GM18907 (cell line): Measurements from ENCODE around the gene GP5.

Experiments
- ATAC-seq: cut with Tn5 transposase; IDR thresholded peaks from one replicate; pipeline ENCODE4 v1.9.1; 2021; ENCODE audit warnings: mild to moderate bottlenecking, moderate library complexity; ENCODE audit not compliant: unreplicated experiment

GP5 gene

DNA sequence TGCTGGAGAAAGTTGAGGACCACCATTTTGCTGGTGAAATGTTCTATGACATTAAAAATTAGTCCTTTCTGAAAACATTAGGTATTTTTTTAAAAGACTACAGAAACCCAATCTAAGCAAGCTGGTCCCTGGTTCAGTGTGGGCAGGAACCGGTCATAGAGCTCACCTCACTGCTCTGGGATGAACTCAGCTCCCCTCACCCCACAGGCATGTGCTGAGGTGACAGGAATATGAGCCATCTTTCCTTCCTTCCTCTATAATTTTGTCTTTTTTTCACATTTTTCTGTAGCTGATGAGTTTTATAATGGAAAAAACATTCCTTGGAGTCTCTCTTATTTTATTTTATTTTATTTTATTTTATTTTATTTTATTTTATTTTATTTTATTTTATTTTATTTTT is 21.4 kb downstream of the GP5 start:
- no peak for ATAC-seq

DNA sequence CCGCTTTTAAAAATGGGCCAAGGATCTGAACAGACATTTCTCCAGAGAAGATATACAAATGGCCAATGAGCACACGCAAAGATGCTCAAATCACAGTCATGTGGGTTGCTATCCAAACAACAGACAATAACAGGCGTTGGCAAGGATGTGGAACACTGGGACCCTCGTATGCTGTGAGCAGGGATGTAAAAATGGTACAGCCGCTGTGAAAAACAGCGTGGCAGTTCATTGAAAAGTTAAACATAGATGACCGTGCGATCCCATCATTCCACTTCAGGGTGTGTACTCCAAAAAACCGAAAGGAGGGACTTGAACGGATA is 22.9 kb downstream of the GP5 start:
- no peak for ATAC-seq

DNA sequence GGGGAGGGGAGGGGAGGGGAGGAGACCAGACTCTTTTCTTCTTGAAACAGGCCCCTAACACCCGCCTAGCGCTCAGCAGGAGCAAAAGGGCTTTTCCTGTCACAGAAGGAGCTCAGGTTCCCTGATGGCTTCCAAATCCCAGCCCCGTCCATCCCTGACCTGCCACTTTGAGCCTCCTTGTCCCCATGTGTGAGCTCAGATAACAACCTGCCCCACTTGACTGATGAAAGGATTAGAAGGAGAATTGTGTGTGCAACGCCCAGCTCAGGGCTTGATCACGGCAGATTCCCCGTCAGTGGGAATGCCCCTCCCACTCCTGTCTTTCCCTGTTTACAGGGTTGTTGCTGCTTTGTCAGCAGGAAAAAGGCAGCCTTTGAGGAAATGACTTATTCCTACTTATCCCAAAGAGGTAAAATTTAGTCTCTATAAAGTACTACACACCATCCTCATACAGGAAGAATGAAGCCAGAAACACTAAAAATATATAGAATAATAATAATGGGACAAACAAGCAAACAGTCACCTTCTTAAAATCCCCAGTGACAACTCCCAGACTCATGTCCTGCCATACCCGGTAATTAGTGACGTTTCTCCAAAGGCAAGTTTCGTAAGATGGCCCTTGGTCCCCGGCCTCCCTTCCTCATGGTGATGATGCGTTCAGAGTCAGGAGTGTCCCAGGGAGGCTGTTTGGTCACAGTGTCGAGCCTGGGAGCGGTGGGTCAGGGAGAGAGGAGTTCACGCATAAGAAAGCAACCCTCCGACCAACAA is 23.4 kb downstream of the GP5 start:
- ATAC-seq, result no peak

DNA sequence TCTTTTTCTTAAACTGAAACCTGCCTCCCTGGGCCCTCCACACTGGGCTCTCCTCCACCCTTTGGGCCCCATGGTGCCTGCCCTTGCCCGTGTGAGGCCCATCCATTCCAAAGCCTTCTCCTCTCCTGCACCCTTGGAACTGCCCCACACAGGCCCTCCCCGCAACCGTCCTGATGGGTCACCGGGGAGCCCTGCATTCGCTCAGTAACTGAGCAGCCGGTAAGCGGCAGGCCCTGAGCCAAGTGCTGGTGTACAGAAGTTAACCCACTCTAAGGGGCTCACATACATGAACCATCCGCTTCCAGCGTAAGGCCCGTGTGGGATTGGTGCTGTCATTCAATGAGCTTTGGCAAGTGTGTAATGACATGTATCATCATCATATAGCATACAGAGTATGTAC is 24.1 kb downstream of the GP5 start:
- no peak for ATAC-seq

DNA sequence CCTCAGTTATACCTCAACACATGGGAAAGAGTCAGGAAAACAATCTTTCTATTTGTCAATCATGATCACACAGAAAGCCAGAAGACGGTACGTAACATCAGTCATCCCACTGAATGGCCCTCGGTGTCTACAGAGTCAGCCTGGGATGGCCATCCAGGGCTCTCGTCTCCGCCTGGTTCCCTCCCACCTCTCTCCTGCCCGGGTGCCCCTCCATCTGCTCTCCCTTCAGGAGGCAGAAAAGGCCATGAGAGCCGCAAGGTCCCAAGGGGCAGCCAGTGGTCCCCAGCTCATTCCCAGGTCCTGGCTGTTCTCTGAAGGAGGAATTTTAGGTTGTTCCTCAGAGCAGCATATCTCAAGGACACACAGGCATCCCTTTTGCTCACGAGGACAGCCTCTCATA is 25.2 kb downstream of the GP5 start:
- no peak for ATAC-seq

DNA sequence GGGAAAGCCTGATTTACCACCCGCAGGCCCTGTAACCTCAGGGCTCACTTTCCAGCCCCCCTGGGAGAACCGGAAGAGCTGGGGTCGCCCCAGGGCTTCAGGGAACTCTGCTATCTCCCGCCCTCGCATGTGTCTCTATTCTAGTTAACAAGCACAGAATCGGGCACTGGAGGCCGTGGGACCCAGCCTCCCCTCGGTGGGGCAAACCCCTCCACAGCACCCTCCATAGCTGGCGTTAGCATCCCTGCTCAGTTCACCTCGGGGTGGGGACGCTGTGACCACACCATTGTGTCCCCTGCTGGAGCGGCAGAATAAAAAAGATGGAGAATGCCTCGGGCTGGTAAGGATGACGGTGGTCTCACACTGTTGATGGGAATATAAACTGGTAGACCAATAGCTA is 26.0 kb downstream of the GP5 start:
- ATAC-seq, result no peak

DNA sequence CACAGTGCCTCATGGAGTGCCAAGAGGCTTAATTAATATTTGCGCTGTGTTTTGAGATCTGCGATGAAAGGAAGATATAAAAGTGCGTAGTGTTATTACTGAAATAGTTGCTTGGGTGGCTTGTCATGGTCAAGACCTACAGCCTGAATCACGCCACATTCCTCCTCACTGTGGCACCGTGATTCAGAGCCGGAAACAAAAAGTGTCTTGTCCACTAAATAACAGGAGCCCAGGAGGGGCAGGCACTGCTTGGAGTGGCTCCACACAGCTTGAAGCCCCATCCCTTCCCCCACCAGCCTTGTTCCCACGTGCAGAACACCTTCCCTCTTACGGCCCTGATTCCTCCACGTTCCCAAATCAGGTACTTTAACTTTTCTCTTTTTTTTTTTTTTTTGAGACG is 28.3 kb downstream of the GP5 start:
- no peak for ATAC-seq

DNA sequence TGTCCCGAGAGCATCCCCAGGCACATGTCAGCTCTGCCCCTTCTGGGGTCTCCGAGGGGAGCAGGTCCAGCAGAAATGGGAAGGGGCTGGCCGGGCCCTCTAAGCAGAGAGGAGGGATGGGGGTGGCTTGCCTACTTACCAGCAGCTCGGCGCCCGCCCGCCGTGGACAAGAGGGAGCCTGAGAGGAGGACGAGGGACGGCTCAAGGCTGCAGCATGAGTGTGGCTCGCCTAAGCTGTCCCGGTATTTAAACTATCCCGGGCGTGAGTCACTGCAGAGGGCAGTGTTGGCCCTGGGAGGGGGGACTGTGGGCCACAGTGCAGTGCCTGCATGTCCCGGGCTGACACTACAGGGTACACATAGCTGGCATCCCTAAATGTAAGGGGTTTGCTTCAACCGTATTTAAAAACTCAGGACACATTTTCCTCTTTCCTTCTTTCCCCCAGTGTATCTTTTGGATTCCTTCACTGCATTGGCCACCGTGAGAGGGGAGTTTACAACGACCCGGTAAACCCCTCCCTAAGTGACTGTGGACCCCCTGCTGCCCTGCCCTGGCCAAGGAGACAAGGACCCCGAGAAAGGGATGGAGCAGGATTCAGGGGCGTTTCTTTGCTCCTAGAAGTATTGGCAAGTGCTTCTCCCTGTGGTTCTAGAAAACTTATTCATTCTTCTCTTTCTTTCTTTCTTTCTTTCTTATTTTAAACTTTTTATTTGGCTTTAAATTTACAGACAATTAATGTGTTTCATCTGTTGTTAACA is 29.4 kb downstream of the GP5 start, which contains the start of gene LRRC15:
LRRC15 (minus strand) TSS at position 222 of the 758 bp plus-strand sequence. CDS start 8,700 bp downstream, outside the sequence.
- no peak for ATAC-seq

DNA sequence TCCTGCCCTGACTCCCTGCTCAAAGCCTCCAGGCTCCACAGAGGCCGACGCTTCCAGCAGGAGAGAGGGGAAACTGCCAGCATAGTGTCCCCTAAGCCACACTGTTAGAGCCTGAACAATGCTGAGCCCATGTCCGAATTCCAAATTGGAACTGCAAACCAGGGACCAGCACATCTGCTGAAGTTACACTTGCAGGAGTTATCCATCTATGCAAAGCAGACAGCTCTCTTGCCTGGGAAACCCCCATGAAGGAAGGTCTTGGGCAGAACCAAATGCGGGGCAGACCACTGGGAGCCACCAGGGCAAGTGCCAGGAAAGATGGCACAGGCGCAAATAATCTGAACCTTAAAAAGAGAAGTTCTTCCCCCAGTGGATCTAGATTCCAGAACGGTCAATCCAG is 30.1 kb downstream of the GP5 start:
- no peak for ATAC-seq

DNA sequence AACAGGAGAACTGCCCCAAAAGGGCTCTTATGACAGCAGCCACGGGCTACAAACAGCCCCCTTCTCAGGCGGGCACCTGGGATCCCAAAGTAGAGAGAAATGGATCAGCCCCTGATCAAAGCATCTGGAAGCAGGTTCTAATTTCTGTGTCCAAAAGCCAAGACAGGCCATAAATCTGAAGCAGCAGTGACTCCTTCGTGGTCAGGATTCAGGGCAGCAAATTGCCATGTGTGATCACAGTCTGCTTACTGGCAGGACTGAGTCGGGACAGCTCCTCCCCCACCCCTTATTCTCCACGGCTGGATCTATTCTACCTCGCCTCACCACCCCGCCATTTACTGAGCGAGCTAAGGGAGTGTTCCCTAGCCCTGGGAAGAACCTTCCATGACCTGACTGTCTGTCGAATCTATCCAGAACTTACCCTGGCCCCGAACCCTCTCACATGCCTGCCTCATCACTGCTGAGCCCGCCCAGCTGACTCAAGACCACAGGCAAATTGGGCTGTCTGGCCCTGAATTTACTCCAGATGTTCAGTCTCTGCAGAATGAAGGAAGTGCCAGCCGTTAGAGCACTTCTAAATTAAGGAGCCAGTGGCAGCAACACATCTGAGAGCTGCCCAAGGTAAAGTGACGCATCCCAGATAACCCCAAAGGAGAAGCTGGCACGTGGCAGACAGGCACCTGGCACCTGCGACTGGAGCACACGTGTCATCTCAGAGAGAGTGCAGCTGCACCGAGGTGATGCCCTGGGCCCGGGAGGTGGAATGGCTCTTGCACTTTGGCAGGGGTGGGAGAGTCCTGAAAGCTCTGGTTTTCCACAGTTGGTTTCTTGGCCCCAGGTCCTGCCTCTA is 30.8 kb downstream of the GP5 start:
- no peak for ATAC-seq

DNA sequence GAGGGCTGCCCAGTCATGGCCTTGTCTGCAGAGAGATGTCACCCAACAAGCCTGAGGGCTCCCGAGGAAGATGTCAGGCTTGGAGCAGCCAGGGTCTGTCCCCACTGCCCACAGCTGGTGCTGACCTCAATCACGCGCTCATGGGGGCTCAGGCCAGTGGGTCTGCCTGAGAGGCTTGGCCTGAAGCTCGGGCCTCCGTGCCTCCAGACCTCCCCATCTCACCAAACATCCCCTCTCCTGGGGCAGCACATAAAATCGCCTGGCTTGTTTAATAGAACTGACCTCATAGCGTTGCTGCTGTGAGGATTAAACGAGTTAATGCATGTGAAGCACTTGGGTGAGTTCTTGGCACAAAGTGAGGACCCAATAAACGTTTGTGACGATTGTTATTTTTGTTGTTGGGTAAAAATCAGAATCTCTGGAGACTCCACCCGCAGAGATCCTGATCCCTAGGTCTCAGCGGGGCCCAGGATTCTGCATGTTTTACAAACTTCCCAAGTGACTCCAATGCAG is 33.0 kb downstream of the GP5 start:
- ATAC-seq, result no peak

DNA sequence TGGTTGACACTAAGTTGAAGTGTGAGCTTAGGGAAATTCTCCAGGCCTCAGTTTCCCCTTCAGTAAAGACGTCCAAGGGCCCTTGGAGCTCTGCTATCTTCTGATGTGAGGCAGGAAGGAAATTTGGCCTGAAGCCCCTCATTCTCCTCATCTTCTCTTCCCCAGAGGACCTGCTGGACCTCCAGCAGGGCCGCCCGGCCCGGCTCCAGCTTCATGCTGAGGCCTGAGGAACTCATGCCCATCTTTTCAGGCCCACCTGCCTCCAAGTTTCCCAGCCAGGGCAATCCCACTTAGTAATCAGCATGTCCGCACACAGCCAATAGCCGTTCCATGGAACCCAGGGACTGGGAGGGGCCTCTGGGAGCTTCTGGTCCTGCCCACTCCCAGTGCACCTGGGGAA is 33.5 kb downstream of the GP5 start:
- ATAC-seq, result no peak

DNA sequence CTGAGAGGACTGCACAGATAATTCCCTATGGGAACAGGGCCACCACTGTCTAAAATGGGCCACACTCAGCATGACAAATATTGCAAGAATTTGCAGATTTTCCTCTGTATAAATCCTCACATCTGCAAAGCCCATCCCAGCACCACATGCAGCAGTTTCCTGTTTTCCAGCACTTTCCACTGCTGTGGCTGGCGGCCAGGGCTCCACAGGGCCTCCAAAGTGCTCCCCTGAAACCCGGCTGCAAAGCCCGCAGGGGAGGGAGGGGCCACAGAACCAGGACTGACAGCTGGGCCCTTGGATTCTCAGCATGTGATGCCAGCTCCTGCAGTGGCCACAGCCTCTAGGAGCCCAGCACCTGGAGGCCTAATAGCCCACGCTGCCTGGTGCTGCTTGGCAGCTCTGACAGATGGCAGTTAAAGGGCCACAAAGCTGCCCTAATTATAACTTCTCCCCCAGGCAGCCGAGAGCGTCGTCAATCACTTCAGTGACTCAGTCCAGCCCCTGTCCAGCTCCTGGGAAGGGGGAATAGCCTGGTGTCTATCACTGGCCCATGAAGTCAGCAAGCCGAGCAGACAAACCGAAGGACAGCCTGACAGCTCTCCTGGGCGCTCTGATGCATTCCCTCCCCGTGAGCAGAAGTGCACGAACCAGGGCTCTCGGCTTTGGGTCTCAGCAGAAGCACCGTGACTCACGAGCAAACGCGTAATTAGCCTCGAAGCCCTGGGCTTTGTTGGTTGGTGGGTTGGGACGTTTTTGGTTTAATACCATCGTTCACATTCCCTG is 34.2 kb downstream of the GP5 start:
- no peak for ATAC-seq

DNA sequence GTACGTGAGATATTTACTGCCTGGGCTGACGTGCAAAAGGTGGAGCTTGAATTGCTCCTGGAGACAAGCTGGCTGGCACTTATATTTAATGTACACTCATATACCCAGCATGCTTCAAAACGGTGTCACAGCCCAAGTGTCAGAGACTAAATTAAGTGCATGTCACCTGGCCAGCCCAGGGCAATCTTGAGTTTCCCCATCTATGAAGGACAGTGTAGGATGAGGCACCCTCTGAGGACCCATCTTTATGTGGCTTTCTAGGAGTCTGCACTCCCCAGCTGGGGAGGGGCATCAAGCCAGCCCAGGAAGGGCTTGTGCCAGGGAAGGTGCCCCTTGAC is 34.8 kb downstream of the GP5 start:
- ATAC-seq, result no peak

DNA sequence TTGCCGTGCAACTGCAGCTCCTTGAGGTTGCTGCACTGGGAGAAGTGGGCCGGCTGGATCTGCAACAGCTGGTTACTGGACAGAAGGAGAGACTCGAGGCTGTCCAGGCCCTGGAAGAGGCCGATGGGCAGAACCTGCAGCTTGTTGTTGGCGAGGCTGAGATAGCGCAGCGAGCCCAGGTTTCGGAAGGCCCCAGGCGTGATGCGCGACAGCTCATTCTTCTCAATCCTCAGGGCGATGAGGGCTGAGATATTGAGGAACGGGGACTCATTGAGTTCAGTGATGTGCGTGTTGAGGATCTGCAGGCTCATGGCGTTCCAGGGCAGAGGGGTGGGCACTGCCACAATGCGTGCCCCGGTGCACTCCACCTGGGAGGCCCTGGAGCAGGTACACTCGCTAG is 38.5 kb downstream of the GP5 start:
- ATAC-seq, result no peak

DNA sequence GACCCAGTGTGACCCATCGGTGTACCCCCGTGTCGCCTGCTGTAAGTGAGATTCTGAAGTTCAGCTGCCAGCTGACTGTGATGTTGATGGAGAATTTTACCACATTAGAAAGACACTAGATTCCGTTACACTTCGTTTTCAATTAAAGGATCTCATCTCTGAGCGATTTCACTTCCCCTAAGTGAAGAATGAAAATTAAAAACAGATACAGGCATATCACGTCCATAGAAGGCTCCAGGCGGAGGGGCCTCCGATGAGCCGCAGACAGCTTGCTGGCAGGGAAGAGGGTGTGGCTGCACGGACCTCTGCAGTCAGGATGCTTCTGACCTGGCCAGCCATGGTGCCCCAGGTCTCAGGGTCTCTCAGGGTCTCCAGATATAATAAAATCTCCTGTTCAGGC is 41.4 kb downstream of the GP5 start:
- no peak for ATAC-seq

DNA sequence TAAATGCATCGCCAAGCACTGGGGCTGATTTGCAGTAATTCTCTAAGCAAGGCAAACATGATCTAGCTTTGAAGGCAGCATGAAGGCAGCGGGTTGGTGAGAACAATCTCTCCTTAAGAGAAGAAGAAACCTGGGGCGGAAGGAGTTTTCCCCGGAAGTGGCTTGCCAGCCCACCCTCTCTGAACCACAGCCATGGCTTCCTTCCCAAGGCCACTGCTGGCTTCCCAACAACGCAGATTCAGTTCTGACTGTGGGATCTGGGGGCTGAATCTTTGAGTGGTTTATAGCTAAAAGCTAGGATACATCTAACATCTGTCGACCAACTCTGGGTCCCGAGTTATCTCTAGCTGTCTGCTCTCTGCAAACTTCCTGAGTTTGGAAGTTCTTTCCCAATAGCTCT is 43.7 kb downstream of the GP5 start:
- ATAC-seq, result no peak

DNA sequence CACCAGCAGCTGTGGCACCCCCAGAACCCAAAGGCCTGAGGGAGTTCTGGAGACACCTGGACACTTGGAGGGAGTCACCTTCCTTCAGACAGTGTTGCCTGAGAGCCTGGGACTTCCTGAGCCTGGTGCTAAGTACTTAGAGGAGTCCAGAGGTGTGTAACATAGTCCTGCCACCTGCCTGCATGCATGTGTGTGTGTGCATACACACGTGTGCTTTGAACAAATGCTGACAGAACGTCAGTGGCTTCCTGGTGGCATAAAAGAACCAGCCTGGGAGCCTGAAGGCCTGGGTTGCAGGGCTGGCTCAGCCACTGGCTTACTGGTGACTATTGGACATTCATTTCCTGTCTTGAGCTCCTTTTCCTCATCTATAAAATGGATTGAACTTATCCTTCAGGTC is 44.8 kb downstream of the GP5 start:
- no peak for ATAC-seq

DNA sequence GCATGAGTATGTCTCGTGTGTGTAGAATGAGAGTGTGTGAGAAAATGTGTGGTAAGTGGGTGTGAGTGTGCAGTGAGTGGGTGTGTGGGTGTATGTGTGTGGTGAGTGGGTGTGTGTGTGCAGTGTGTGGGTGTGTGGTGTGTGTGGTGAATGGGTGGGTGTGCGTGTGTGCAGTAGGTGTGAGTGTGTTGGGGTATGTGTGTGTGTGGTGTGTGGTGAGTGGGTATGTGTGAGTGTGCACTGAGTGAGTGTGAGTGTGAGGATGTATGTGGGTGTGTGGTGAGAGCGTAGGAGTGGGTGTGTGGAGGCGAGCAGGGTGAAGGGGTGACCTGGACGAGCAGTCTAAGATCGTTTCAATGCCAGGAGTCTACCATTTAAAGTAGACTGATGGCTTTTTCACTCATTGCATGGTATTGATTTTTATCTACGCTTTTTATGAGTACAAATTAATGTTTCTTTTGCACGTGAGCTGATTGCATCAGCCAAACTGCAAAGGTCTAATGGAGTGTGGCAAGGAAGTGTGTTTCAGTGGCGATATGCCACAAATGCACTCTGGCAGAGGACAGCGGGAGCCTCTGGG is 46.3 kb downstream of the GP5 start:
- ATAC-seq, result no peak

DNA sequence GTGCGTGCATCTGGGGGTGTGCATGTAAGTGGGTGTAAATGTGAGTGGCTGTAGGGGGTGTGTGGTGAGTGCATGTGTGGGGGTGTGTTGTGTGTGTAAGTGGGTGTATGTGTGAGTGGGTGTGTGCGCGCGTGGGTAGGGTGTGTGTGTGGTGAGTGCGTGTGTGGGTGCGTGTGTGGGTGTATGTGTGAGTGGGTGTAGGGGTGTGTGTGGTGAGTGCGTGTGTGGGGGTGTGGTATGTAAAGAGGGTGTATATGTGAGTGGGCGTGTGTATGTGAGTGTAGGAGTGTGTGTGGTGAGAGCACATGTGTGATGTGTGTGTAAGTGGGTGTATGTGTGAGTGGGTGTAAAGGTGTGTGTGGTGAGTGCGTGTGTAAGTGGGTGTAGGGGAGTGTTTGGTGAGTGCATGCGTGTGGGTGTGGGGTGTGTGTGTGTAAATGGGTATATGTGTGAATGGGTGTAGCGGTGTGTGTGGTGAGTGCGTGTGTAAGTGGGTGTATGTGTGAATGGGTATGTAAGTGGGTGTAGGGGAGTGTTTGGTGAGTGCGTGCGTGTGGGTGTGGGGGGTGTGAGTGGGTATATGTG is 47.0 kb downstream of the GP5 start:
- no peak for ATAC-seq
